HCT116 (cell line): ENCODE results near the gene CYLC2. TPM values are rescaled to one million over a fixed set of nuclear protein-coding genes. Genes with fewer than 3 reads are reported as not detected.

Source experiments
- ATAC-seq: fragments of 200-7000 bp; cut with Tn5 transposase; 2 replicates; pipeline ENCODE4 v1.9.1; 2020; ENCODE audit warnings: mild to moderate bottlenecking, moderate library complexity
- BruUV-seq: library from RNA; stranded (reverse); fragments of 400-500 nt; replicated peaks from 2 replicates; lab custom pipeline; 2021; lab: Mats Ljungman, UMichigan
- CTCF ChIA-PET: fragments of 300-600 bp; sonication (Branson Sonifier 250); formaldehyde crosslinking; loops from one replicate; lab custom pipeline; 2021; ENCODE audit warnings: antibody characterized with exemption; lab: Charles Lee
- POLR2A ChIA-PET: fragments of 300-600, 350-600 bp; sonication (Branson Sonifier 250); formaldehyde crosslinking; loops from one replicate; lab custom pipeline; 2021; ENCODE audit warnings: antibody characterized with exemption; lab: Charles Lee
- RAD21 ChIA-PET, 2 experiments: fragments of 300-600 bp; sonication (Branson Sonifier 250); formaldehyde crosslinking; loops; one replicate each; lab custom pipeline; 2023; ENCODE audit warnings: low total read pairs in 2 of 2; ENCODE audit not compliant: uncharacterized antibody in 2 of 2, unreplicated experiment in 2 of 2, low non-redundant PET in 1 of 2; lab: Charles Lee
- DNase-seq: peaks from one replicate; pipeline ENCODE4 v3.0.0-alpha.2; 2010; ENCODE audit warnings: low read depth, low spot score
- H2AFZ ChIP-seq: fragments of 200-600 bp; shearing (Covaris generic), sonication (generic); 2 replicates; pipeline ENCODE4 v1.6.1; 2017; ENCODE audit warnings: low read depth, mixed run types, mixed read lengths, antibody characterized with exemption, low read length; ENCODE audit not compliant: poor library complexity, severe bottlenecking
- H3K27ac ChIP-seq: 2 replicates; pipeline ENCODE4 v1.5.1; 2012; ENCODE audit warnings: low read depth, low read length
- H3K27me3 ChIP-seq: fragments of 200-600 bp; sonication (generic); 2 replicates; pipeline ENCODE4 v1.6.1; 2016; ENCODE audit warnings: mixed run types, low read length, mixed read lengths; ENCODE audit not compliant: insufficient read depth
- H3K36me3 ChIP-seq, 2 experiments: fragments of 200-500 bp in 1 of 2; fragments of 200-600 bp in 1 of 2; sonication (Bioruptor generic) in 1 of 2; sonication (generic) in 1 of 2; 2 replicates each; pipeline versions ENCODE4 v1.5.1 to v1.6.1; 2014 to 2016; ENCODE audit warnings: low read length in 2 of 2, inconsistent platforms in 1 of 2, mixed read lengths in 1 of 2, mixed run types in 1 of 2; ENCODE audit not compliant: insufficient read depth in 2 of 2, control insufficient read depth in 1 of 2
- H3K4me1 ChIP-seq, 2 experiments: fragments of 200-600 bp in 1 of 2; sonication (generic) in 1 of 2; 2 replicates each; pipeline versions ENCODE4 v1.5.1 to v1.6.1; 2012 to 2017; ENCODE audit warnings: low read length in 2 of 2, inconsistent platforms in 1 of 2, mild to moderate bottlenecking in 1 of 2, mixed read lengths in 1 of 2, mixed run types in 1 of 2, moderate library complexity in 1 of 2; ENCODE audit not compliant: insufficient read depth in 2 of 2, control insufficient read depth in 1 of 2
- H3K4me2 ChIP-seq: fragments of 200-600 bp; sonication (generic); 2 replicates; pipeline ENCODE4 v1.6.1; 2017; ENCODE audit warnings: mixed run types, low read length, mixed read lengths
- H3K4me3 ChIP-seq, 2 experiments: fragments of 200-600 bp in 1 of 2; sonication (generic) in 1 of 2; replicated peaks in 1 of 2; 2 replicates each; pipeline ENCODE4 v1.5.1; 2011 to 2016; ENCODE audit warnings: low read length in 2 of 2, control low read depth in 1 of 2, low read depth in 1 of 2, mild to moderate bottlenecking in 1 of 2, mixed read lengths in 1 of 2, mixed run types in 1 of 2
- H3K79me2 ChIP-seq: fragments of 200-600 bp; sonication (generic); 2 replicates; pipeline ENCODE4 v1.6.1; 2017; ENCODE audit warnings: mild to moderate bottlenecking, mixed run types, low read length, moderate library complexity, mixed read lengths; ENCODE audit not compliant: insufficient read depth
- H3K9ac ChIP-seq: fragments of 200-600 bp; sonication (generic); 2 replicates; pipeline ENCODE4 v1.6.1; 2016; ENCODE audit warnings: low read length, mixed read lengths
- H3K9me2 ChIP-seq: fragments of 200-600 bp; sonication (generic), shearing (Covaris generic); 2 replicates; pipeline ENCODE4 v1.6.1; 2017; ENCODE audit warnings: mixed run types, mild to moderate bottlenecking, moderate library complexity; ENCODE audit not compliant: insufficient read depth
- H3K9me3 ChIP-seq, 2 experiments: fragments of 200-500 bp in 1 of 2; fragments of 200-600 bp in 1 of 2; sonication (Bioruptor generic) in 1 of 2; sonication (generic) in 1 of 2; 2 replicates each; pipeline ENCODE4 v1.6.1; 2014 to 2017; ENCODE audit warnings: low read length in 2 of 2, mixed read lengths in 2 of 2, inconsistent platforms in 1 of 2, low read depth in 1 of 2, mild to moderate bottlenecking in 1 of 2, mixed run types in 1 of 2, moderate library complexity in 1 of 2; ENCODE audit not compliant: control insufficient read depth in 1 of 2, insufficient read depth in 1 of 2
- H4K20me1 ChIP-seq: fragments of 200-600 bp; sonication (generic), shearing (Covaris generic); 2 replicates; pipeline ENCODE4 v1.6.1; 2017; ENCODE audit warnings: mixed run types, mild to moderate bottlenecking, moderate library complexity; ENCODE audit not compliant: insufficient read depth
- CEBPB ChIP-seq: IDR thresholded peaks from 2 replicates; pipeline ENCODE4 v1.6.1; 2012; ENCODE audit warnings: low read depth
- EZH2 ChIP-seq: fragments of 200-600 bp; sonication (generic); IDR thresholded peaks from 2 replicates; pipeline ENCODE4 v1.6.1; 2017; ENCODE audit warnings: antibody characterized with exemption, mixed run types
- EZH2phosphoT487 ChIP-seq: fragments of 200-600 bp; IDR thresholded peaks from 2 replicates; pipeline ENCODE4 v1.6.1; 2018; ENCODE audit warnings: antibody characterized with exemption, borderline replicate concordance
- POLR2A ChIP-seq: IDR thresholded peaks from 2 replicates; pipeline ENCODE4 v1.7.0; 2011; ENCODE audit warnings: borderline replicate concordance; ENCODE audit not compliant: insufficient read depth, insufficient read length; ENCODE audit errors: extremely low read depth
- POLR2AphosphoS5 ChIP-seq: IDR thresholded peaks from 2 replicates; pipeline ENCODE4 v1.6.1; 2011; ENCODE audit warnings: mild to moderate bottlenecking, low read depth, low read length, moderate library complexity
- SRF ChIP-seq: IDR thresholded peaks from 2 replicates; pipeline ENCODE4 v1.6.1; 2012; ENCODE audit warnings: low read depth
- TCF7L2 ChIP-seq: IDR thresholded peaks from 2 replicates; pipeline ENCODE4 v1.7.0; 2011; ENCODE audit warnings: borderline replicate concordance, inconsistent platforms; ENCODE audit not compliant: insufficient read depth, insufficient read length; ENCODE audit errors: extremely low read depth
- ZFX ChIP-seq: fragments of 450-650 bp; IDR thresholded peaks from 2 replicates; pipeline ENCODE4 v1.6.1; 2017
- ZNF274 ChIP-seq: fragments of 200-500 bp; sonication (Bioruptor generic); IDR thresholded peaks from 2 replicates; pipeline ENCODE4 v1.6.1; 2014; ENCODE audit warnings: mild to moderate bottlenecking, low read depth, low read length, inconsistent platforms
- intact Hi-C: fragments of 100-400 bp; cut with micrococcal nuclease; formaldehyde crosslinking; loops from 2 replicates; pipeline ENCODE4 v1.10.0; 2022
- total RNA-seq: library from RNA; stranded (reverse); gene quantifications from one replicate; pipeline ENCODE4 v1.2.1, GENCODE V29; 2021; ENCODE audit not compliant: unreplicated experiment
- TF ChIP-seq, protein P1 (sequence below): IDR thresholded peaks from 2 replicates; pipeline ENCODE4 v1.6.1; 2012
- TF ChIP-seq, protein P2 (sequence below), 3 experiments: fragments of 200-600 bp in 1 of 3; sonication (generic) in 1 of 3; IDR thresholded peaks in 2 of 3; conservative IDR thresholded peaks in 1 of 3; 2 replicates each; pipeline ENCODE4 v1.5.1; 2012 to 2017; ENCODE audit warnings: low read depth in 2 of 3, low read length in 2 of 3, antibody characterized with exemption in 1 of 3, borderline replicate concordance in 1 of 3, control low read depth in 1 of 3, mild to moderate bottlenecking in 1 of 3, mixed read lengths in 1 of 3, mixed run types in 1 of 3, moderate library complexity in 1 of 3; ENCODE audit not compliant: insufficient read depth in 1 of 3
- TF ChIP-seq, protein P3 (sequence below): IDR thresholded peaks from 2 replicates; pipeline ENCODE4 v1.6.1; 2012; ENCODE audit warnings: low read depth

Gene CYLC2
- total RNA-seq, 1 experiment from 2014 or later, result not detected

DNA sequence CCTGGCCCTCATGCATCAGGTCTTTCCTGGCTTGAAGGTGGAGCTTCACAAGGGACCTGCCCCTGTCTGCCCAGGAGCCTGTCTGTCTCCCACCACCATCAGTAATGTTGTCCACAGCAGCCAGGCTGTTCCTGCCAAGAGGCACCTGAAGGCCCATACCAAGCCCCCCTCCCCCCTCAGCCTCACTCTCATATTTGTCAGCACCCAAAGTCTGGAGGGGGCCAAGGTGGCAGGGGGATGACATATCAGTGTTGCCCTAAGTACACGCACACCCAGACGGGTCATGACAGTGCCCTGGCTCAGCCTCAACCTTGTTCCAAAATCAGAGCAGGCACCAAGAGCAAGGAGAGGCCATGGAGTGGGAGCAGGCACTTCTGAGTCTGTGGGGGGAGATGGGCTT, 27.2 kb upstream of the CYLC2 start (continued):
- no peak for TF ChIP-seq POLR2A
- TF ChIP-seq CEBPB, result no peak
- no peak for TF ChIP-seq ZFX
- no peak for TF ChIP-seq POLR2AphosphoS5
- no peak for TF ChIP-seq ZNF274
- TF ChIP-seq, protein P1, sequence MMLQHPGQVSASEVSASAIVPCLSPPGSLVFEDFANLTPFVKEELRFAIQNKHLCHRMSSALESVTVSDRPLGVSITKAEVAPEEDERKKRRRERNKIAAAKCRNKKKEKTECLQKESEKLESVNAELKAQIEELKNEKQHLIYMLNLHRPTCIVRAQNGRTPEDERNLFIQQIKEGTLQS, result no peak

DNA sequence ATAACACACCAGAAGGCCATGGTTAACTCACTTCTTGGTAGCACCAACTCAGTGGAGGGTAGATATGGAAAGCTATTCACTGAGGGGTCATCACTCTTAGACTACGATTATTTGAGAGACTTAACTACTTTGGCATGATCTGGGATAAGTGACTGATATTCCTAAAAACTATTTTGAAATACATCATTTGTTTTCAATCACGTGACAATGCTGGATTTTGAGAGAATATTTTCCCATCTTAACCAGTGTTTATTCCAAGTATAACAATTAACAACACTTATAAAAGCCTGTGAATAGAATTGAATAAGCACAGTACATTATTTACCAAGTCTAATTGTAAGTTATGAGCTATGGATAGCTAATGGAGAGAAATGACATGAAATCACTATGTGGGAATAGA, 22.4 kb upstream of the CYLC2 start:
- Histone ChIP-seq H3K79me2 (no peaks in the 10 kb centered on the region), H3K4me2 (no peak overlapping the region), H3K9ac (no peak overlapping the region), H4K20me1 (no peaks in the 10 kb centered on the region), H3K27me3 (no peaks in the 10 kb centered on the region), H3K27ac (no peak overlapping the region), H3K4me1 (no peaks in the 10 kb centered on the region), H3K36me3 (no peaks in the 10 kb centered on the region), H3K4me3 (no peak overlapping the region), H3K9me3 (peaks cover 6 to 13% of the 10 kb centered on the region in 2 experiments; a peak in 2 of 4 replicates), H2AFZ (no peak overlapping the region)
- RAD21 ChIA-PET, result no interaction called here
- BruUV-seq, result no TSS peak
- no peak for DNase-seq
- intact Hi-C loops, result no loop called here
- POLR2A ChIA-PET, result no interaction called here
- TF ChIP-seq TCF7L2 (no peak), EZH2 (no peak)
- TF ChIP-seq, all 23 proteins: peak for 0
- no peak for ATAC-seq
- no peaks in the 10 kb centered on the region for H3K9me2 ChIP-seq
- CTCF ChIA-PET, result no interaction called here

DNA sequence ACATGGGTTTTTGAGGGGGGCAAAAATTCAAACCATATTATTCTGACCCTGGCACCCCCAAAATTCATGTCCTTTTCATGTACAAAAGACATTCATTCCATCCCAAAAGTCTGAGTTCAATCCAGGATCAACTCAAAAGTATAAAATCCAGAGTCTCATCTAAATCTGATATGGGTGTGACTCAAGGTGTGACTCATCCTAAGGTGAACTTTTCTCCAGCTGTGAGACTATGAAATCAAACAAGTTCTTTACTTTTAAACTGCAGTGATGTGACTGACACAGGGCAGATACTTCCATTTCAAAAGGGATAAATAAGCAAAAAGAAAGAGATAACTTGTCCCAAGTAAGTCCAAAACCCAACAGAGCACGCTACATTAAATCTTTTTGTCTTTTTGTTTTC, 20.6 kb upstream of the CYLC2 start:
- ATAC-seq, result no peak
- no peak for DNase-seq
- TF ChIP-seq TCF7L2 (no peak), EZH2 (no peak), EZH2phosphoT487 (no peak), ZFX (no peak), ZNF274 (no peak), POLR2AphosphoS5 (no peak), SRF (no peak)
- TF ChIP-seq, protein P2, sequence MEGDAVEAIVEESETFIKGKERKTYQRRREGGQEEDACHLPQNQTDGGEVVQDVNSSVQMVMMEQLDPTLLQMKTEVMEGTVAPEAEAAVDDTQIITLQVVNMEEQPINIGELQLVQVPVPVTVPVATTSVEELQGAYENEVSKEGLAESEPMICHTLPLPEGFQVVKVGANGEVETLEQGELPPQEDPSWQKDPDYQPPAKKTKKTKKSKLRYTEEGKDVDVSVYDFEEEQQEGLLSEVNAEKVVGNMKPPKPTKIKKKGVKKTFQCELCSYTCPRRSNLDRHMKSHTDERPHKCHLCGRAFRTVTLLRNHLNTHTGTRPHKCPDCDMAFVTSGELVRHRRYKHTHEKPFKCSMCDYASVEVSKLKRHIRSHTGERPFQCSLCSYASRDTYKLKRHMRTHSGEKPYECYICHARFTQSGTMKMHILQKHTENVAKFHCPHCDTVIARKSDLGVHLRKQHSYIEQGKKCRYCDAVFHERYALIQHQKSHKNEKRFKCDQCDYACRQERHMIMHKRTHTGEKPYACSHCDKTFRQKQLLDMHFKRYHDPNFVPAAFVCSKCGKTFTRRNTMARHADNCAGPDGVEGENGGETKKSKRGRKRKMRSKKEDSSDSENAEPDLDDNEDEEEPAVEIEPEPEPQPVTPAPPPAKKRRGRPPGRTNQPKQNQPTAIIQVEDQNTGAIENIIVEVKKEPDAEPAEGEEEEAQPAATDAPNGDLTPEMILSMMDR (IDR thresholded peaks at IDR 0.05 in 2 of 3, conservative IDR thresholded peaks at IDR 0.05 in 1 of 3; ENCODE audit: borderline replicate concordance in 1 of 3, insufficient read depth in 1 of 3, low read depth in 2 of 3, low read length in 2 of 3), result no peak
- TF ChIP-seq, protein P3, sequence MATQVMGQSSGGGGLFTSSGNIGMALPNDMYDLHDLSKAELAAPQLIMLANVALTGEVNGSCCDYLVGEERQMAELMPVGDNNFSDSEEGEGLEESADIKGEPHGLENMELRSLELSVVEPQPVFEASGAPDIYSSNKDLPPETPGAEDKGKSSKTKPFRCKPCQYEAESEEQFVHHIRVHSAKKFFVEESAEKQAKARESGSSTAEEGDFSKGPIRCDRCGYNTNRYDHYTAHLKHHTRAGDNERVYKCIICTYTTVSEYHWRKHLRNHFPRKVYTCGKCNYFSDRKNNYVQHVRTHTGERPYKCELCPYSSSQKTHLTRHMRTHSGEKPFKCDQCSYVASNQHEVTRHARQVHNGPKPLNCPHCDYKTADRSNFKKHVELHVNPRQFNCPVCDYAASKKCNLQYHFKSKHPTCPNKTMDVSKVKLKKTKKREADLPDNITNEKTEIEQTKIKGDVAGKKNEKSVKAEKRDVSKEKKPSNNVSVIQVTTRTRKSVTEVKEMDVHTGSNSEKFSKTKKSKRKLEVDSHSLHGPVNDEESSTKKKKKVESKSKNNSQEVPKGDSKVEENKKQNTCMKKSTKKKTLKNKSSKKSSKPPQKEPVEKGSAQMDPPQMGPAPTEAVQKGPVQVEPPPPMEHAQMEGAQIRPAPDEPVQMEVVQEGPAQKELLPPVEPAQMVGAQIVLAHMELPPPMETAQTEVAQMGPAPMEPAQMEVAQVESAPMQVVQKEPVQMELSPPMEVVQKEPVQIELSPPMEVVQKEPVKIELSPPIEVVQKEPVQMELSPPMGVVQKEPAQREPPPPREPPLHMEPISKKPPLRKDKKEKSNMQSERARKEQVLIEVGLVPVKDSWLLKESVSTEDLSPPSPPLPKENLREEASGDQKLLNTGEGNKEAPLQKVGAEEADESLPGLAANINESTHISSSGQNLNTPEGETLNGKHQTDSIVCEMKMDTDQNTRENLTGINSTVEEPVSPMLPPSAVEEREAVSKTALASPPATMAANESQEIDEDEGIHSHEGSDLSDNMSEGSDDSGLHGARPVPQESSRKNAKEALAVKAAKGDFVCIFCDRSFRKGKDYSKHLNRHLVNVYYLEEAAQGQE, result no peak
- TF ChIP-seq, protein P1, result no peak

More for the DNA sequence above, 20.6 kb upstream of the CYLC2 start:
- Histone ChIP-seq H2AFZ (no peak overlapping the region), H3K9me2 (no peaks in the 10 kb centered on the region), H3K9me3 (peaks cover 0 to 13% of the 10 kb centered on the region in 2 experiments; a peak in 2 of 4 replicates), H3K4me2 (no peak overlapping the region), H3K27me3 (no peaks in the 10 kb centered on the region), H3K27ac (no peak overlapping the region), H3K4me1 (no peaks in the 10 kb centered on the region), H3K79me2 (no peaks in the 10 kb centered on the region), H3K36me3 (no peaks in the 10 kb centered on the region), H3K9ac (no peak overlapping the region), H3K4me3 (no peak overlapping the region), H4K20me1 (no peaks in the 10 kb centered on the region)
- POLR2A ChIA-PET, result no interaction called here
- intact Hi-C loops, result no loop called here
- BruUV-seq, result no TSS peak
- RAD21 ChIA-PET, result no interaction called here
- CTCF ChIA-PET, result no interaction called here
